NCI-H1105 treated with DMSO at 0.1 percent for 48 hours (cell line): Measurements from ENCODE around the gene CDK9.

Experiments
- DNase-seq: peaks from one replicate; lab custom pipeline; 2025; lab: John Stamatoyannopoulos, UW

The CDK9 gene

DNA sequence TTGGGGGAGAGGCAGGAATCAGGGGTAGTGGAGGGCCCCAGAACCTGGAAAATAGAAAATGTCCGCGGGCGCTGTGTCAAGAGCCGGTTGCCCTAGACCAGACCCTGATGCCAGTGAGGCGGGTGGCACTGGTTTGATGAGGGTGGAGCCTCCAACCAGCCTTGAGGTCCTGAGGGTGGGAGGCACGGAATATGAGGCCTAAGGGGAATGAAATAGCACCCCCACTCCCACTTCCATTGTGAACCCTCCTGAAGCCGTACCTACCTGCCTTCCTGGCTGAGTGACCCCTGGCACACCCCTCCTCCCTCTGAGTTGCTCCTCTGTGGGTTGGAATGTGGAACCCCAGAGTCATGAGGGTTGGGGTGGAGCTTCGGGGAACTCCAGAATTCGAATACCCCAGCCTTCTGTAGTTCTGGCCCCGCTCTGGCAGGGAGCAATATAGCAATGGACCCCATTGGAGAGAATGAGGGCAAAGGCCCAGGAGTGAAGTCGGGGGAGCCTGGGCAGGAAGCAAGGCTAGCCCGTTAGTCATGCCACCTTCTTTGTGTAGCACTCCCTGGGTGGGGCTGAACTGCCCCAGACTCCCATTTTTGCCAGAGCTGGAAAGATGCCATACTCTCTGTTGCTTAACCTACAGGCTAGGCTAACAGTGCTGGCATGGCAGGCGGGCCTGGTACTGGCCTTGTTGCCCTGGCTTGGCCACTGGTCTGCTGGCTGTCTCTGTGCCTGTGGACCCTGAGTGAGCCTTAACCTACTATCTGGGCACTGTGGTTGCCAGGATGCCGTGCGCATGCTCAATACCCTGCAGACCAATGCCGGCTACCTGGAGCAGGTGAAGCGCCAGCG lies 17.9 kb downstream of the CDK9 start:
- DNase-seq = no peak

DNA sequence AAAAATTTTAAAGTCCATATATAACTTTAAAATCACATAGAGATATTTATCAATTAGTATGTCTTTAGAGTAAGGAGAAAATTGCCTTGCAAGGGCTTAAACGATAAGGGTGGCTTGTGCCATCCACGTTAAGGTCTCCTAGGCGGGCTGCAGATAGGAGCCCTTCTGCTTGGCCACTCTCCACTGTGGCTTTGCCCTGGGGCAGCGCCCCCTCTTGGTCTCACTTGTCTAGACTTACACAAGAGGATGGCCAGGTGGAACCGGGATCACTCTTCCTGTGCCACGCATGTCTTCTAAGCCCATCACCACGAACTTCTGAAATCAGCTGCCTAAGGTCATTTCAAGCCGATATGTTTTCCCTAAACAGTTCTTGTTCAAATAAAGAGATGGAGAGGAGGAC lies 19.8 kb downstream of the CDK9 start:
- DNase-seq = no peak

GRCh38 chr9:127806871-127807270 lies 21.0 kb downstream of the CDK9 start:
- no peak for DNase-seq

DNA sequence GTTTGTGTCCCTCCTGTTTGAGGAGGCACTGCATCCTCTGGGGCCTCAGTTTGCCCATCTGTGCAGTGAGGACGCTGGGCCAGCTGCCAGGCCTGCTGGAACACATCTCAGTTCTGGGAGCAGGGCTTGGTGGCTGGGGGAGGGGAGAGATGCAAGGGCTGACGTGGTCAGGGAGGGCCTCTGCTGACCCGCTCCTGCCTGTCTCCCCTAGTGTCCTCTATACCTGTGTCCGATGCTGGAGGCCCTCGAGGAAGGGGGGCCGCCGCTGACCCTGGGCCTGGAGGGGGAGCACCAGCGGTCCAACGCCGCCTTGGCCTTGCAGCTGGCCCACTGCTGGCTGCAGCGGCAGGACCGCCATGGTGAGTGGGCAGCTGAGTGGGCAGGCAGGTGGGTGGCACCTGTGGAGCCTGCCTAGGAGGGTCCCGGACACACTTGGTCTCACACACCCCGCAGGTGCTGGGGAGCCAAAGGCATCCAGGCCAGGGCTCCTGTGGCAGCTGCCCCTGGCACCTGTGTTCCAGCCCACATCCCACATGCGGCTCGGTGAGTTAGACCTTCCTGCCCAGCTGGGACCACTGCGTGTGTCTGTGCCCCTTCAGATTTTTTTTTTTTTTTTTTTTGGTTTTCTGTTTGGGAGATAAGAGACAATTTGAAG lies 22.6 kb downstream of the CDK9 start:
- DNase-seq = no peak

DNA sequence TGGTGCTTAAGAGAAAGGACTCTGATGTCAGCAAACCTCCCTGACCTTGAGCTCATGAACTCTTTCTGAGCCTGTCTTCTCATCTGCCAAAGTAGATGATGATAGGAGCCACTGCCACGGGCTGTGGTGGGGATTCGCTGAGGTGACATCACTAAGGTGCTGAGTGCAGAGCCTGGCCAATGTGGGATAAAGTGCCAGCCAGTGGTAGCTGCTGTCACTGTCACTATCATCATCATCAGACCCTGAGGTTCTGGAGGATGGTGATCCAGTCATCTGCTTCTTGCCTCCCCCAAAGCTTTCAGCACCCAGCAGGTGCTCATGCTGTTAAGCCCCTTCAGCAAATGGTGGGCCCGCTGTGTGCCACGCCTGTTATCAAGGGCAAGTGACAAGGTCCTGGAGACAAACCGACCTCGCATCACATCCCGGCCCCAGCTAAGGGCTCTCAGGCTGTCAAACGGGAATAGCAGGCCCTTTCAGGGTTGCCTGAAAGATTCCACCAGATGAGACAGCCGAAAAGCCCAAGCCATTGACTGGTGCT lies 23.2 kb downstream of the CDK9 start:
- DNase-seq = no peak

- no peak for DNase-seq
Observed at GRCh38 chr9:127809540-127810377, 23.9 kb downstream of the CDK9 start.

- DNase-seq = no peak
Observed at GRCh38 chr9:127810378-127811187, 24.7 kb downstream of the CDK9 start.

GRCh38 chr9:127812011-127812410 lies 26.2 kb downstream of the CDK9 start:
- no peak for DNase-seq

- DNase-seq = no peak
Observed at GRCh38 chr9:127812936-127813675, 27.3 kb downstream of the CDK9 start.

DNA sequence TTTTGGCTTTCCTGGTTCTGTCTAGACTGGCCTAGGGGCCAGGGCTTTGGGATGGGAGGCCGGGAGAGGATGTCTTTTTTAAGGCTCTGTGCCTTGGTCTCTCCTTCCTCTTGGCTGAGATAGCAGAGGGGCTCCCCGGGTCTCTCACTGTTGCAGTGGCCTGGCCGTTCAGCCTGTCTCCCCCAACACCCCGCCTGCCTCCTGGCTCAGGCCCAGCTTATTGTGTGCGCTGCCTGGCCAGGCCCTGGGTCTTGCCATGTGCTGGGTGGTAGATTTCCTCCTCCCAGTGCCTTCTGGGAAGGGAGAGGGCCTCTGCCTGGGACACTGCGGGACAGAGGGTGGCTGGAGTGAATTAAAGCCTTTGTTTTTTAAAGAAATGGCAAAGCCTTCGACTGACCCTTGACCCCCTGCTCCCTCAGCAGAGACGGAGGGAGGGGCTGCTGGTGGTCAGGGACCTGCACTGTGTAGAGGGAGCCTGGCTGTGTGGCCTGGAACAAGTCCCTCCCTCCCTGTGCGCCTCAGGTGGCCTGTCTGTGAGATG lies 27.9 kb downstream of the CDK9 start:
- no peak for DNase-seq

- no peak for DNase-seq
Observed at GRCh38 chr9:127814619-127815511, 29.0 kb downstream of the CDK9 start.

GRCh38 chr9:127815512-127816361 lies 29.9 kb downstream of the CDK9 start:
- DNase-seq = no peak

- DNase-seq = no peak
Observed at GRCh38 chr9:127816362-127816725, 30.5 kb downstream of the CDK9 start.

DNA sequence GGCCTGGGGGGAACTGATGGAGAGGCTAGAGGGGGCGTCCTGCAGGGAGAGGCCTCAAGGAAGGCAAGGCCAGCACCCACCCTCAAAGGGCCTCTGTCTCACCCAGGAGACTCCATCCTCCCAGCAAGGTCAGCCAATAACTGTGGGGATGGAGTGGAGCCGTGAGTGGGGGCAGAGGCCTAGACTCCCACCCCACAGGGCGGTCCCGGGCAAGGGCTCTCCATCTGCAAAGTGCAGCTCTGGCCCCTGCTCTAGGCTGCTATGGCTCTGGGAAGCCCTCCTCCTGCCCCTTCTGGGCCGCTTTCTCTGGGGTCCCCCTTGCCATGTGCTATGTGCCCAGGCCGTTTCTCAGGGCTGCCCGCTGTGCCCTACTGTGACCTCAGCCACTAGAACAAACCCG lies 30.9 kb downstream of the CDK9 start:
- DNase-seq = no peak

DNA sequence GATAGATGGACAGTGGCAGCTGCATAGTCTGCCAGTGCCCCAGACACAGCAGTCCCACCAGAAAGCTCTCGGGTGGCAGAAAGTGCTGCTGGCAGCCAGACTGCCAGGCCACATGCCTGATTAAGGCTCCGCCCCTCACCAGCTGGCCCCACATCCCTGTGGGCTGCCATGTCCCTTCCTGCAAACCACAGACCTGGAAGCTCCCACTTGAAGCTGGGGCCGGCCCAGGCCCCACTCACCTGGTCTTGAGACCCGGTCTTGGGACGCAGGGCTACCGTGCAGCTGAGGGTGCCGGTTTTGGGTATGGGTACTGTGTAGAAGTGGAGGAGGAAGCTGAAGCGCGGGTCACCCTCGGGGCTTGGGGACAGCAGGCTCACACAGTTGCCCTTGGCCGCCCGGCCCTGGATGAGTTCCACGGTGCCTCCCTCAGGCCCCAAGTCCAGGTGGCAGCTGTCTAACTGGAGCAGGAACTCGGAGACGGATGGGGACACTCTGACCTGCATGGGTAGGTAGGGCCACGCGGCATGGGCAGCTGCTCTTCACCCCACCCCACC lies 32.1 kb downstream of the CDK9 start:
- DNase-seq = no peak

- no peak for DNase-seq
Observed at GRCh38 chr9:127818574-127818973, 32.7 kb downstream of the CDK9 start.

DNA sequence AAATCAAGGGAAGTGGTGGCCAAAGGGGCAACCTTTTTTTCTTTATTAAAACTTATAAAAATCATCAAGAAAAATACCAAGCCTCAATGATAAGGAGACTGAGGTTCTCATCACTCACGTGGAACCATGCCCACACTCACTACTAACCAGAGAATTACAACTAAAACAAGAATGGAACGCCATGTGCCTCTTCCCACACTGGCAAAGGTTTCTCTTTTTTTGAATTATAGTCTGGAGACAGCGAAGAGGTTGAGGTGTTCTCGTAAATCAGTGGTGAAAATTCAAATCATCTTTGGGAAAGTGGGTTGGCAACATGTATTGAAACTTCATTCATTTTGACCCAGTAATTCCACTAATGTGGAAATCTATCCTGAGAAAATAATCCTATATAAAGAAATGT lies 36.3 kb downstream of the CDK9 start:
- no peak for DNase-seq

DNA sequence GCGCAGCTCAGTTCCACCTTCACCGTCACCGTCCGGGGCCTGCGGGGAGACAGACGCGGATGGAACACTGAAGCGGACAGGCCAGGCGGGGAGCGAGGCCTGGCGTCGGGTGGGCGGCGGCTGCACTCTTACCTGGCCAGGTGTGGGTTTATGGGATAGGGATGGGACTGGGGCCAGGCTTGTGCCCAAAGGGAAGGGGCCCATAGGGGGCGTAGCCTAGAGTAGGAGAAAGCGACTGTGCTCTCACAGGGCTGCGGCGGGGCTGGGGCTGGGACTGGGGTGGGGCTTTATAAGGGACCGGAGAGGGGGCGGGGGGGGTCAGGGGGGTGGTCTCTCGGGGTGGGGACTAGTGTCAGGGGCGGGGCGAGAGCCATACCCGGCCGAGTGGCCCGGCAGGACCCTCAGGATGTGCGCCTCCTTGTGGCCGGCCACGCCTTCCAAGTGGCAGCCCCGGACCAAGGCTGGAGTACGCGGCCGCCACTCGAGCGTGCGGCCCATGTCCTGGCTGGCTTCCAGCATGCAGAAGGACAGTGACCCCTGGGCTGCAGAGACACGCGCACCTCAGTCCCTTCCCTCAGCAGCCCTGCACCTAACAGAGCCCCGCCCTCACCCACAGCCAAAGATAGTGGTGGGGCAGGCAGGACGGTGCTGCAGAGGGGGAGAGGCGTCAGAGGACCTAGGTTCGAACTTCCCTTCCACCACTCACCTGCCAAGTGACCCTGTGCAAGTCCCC lies 39.7 kb downstream of the CDK9 start:
- no peak for DNase-seq
